HG03097 (cell line): Measurements from ENCODE around the gene TBC1D5.
"Not testable (repeated sequence)": the region's sequence is repeated elsewhere in the genome, so short reads cannot be mapped to it uniquely, and the experiment has no call there.

Experiments used
- ATAC-seq: cut with Tn5 transposase; IDR thresholded peaks from one replicate; pipeline ENCODE4 v1.9.1; 2021; ENCODE audit not compliant: unreplicated experiment, low FRiP score

TBC1D5 gene, protein sequence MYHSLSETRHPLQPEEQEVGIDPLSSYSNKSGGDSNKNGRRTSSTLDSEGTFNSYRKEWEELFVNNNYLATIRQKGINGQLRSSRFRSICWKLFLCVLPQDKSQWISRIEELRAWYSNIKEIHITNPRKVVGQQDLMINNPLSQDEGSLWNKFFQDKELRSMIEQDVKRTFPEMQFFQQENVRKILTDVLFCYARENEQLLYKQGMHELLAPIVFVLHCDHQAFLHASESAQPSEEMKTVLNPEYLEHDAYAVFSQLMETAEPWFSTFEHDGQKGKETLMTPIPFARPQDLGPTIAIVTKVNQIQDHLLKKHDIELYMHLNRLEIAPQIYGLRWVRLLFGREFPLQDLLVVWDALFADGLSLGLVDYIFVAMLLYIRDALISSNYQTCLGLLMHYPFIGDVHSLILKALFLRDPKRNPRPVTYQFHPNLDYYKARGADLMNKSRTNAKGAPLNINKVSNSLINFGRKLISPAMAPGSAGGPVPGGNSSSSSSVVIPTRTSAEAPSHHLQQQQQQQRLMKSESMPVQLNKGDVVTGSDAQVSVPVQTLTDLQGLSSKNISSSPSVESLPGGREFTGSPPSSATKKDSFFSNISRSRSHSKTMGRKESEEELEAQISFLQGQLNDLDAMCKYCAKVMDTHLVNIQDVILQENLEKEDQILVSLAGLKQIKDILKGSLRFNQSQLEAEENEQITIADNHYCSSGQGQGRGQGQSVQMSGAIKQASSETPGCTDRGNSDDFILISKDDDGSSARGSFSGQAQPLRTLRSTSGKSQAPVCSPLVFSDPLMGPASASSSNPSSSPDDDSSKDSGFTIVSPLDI

DNA sequence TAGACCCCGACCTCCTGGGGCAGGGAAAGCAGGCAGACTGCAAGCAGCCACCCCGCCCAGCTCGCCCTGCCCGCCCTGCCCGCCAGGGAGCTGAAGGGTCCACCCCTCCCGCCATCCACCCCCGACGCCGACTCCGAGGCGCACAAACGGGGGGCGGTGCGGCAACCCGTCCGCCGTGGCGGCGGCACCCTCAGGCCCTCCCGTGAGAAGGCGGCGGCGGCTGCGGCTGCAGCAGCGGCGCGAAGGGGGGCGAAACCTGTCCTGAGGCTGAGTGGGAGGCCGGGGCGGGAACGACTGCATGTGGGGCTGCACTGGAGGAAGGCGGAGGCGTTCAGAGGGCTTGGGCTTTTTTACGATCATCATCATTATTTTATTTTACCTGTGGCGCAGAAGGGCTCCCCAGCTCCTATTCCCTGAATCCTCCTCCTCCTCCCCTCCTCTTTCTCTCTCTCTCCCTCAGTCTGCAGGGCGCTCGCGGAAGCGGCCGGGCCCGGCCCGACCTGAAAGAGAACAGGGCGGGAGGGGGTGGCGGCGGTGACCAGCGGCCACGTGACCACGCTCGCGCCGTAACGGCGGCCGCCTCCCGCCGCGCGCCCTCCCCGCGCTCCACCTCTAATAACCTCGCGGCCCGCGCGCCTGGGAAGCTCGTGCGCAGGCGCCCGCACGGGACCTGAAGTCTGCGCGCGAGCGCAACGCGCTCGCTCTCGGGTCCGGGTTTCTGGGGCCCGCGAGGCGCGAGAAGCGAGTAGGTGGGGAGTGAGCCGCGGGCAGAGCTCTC lies at the start of gene TBC1D5:
TSS of gene TBC1D5 (minus strand) at position 530 of the 778 bp plus-strand sequence. CDS start 234,061 bp downstream, outside the sequence.
- peak; percentile 80 for ATAC-seq

DNA sequence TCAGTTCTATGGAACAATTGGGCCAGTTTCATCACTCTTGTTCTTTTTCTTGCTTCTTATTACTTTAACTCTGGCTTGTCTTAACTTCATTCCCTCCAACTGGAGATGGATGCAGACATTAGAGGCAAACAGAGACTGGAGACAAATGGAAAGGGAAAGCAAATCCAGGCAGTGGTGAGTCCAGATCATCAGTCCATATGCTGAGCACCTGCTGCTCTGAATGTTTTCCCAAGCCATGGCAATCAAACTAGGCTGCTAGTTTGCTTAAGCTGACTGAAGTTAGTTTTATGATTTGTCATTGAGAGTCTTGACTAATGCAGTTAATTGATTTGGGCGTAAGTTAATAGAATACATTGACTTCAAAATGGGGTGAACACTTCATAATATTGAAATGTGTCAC lies 41.0 kb upstream of the TBC1D5 start:
- no peak for ATAC-seq

DNA sequence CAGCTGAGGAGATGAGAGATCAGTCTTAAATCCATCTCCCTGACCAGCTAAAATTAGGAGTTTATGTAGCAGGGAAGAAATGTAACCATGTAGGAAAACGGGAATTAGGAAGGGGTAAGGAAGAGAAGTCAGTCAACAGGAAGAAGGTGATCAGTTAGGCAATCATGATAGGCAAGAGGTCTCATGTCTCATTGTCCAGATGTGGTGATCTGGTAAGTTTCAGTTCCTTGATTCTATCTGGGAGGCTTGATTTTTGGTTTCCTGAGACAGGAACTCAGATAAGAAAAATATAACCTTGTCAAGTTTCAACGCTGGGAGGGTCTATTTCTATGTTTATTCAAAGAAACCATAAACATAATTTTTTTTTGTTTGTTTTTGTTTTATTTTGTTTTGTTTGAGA lies 40.3 kb upstream of the TBC1D5 start:
- ATAC-seq = no peak

DNA sequence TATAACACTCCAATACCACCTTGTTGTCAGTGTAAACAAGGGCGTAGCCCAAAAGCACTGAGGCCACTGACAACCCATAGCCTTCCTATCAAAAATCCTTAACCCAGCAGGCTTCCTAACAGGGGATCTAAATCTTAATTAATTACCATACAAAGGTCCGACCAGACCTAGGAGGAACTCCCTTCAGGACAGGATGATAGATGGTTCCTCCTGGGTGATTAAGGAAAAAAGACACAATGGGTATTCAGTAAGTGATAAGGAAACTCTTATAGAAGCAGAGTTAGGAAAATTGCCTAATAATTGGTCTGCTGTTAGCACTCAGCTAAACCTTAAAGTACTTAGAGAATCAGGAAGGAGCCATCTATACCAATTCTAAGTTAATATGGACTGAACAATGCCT lies 37.9 kb upstream of the TBC1D5 start:
- ATAC-seq = not testable (repeated sequence)

DNA sequence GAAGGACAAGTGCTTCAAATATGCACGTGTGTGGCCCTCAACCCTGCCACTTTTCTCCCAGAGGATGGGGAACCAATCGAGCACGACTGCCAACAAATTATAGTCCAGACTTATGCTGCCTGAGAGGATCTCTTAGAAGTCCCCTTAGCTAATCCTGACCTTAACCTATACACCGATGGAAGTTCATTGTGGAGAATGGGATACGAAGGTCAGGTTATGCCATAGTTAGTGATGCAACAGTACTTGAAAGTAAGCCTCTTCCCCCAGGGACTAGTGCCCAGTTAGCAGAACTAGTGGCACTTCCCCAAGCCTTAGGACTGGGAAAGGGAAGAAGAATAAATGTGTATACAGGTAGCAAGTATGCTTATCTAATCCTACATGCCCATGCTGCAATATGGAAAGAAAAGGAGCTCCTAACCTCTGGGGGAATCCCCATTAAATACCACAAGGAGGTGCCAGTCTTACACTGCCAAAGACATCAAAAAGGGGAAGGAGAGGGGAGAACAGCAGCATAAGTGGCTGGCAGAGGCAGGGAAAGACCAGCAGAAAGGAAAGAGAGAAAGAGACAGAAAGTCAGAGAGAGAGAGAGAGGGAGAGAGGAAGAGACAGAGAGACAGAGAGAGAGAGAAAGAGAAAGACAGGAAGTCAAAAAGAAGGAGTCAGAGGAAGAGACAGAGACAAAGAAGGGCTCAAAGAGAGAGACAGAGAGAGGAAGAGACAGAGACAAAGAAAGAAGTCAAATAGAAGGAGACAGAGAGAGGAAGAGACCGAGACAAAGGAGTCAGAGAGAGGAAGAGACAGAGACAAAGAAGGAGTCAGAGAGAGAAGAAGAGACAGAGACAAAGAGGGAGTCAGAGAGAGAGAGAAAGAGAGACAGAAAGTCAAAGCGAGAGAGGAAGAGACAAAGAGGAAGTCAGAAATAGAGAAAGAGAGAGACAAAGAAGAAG lies 37.1 kb upstream of the TBC1D5 start:
- ATAC-seq = not testable (repeated sequence)

DNA sequence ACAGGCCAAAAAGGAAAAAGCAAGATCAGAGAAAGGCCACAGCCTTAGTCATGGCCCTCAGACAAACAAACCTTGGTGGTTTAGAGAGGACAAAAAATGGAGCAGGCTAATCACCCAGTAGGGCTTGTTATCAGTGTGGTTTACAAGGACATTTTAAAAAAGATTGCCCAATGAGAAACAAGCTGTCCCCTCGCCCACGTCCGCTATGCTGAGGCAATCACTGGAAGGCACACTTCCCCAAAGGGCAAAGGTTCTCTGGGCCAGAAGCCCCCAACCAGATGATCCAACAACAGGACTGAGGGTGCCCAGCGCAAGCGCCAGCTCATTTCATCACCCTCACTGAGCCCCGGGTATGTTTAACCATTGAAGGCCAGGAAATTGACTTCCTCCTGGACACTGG lies 34.9 kb upstream of the TBC1D5 start:
- ATAC-seq = not testable (repeated sequence)

DNA sequence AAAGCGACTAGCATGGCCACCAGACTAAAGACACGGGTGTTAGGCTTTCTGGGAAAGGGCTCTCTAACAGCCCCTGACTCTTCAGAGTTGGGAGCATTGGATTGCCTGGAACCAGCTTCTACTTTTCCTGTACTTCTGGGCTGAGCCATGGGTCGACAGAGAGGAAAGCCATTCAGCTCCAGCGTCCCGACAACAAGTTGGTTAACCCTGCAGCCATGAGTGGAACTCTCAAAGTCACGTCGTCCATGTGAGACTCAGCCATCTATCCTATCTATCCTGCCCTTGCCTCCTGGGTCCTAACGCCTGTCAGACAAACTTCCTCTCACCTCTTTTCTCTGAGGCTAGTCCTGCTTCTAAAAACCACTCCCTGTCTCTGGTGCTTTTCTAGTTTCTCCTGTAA lies 32.6 kb upstream of the TBC1D5 start:
- ATAC-seq = no peak

DNA sequence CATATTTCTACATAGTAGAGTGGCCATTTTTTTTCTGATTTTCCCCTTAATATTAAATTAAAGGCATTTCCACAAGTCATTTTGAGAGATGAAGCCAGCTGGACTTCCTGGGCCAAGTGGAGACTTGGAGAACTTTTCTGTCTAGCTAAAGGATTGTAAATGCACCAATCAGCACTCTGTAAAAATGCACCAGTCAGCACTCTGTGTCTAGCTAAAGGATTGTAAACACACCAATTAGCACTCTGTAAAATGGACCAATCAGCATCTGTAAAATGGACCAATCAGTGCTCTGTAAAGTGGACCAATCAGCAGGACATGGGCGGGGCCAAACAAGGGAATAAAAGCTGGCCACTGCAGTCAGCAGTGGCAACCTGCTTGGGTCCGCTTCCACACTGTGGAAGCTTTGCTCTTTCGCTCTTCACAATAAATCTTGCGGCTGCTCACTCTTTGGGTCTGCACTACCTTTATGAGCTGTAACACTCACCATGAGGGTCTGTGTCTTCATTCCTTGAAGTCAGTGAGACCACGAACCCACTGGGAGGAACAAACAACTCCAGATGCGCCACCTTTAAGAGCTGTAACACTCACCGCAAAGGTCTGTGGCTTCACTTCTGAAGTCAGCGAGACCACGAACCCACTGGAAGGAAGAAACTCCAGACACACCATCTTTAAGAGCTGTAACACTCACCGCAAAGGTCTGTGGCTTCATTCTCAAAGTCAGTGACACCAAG lies 31.9 kb upstream of the TBC1D5 start:
- ATAC-seq = not testable (repeated sequence)

DNA sequence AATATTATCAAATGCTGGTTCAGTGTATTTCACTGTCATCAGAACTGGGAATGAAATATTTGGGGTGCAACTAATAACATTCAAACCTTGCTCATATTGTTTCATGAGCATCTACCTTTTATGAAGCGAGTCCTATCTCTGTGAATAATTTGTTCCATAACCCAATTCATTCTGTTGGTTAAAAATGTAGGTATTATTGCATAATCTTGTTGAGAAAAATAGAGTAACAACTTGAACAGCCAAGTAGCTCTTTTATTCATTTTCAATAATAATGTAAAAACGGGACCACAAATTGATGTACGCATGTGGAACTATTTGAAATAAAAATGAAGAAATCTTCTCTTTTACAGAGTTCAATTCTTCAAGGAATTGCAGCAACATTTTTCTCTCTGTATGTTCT lies 30.1 kb upstream of the TBC1D5 start:
- ATAC-seq = no peak

DNA sequence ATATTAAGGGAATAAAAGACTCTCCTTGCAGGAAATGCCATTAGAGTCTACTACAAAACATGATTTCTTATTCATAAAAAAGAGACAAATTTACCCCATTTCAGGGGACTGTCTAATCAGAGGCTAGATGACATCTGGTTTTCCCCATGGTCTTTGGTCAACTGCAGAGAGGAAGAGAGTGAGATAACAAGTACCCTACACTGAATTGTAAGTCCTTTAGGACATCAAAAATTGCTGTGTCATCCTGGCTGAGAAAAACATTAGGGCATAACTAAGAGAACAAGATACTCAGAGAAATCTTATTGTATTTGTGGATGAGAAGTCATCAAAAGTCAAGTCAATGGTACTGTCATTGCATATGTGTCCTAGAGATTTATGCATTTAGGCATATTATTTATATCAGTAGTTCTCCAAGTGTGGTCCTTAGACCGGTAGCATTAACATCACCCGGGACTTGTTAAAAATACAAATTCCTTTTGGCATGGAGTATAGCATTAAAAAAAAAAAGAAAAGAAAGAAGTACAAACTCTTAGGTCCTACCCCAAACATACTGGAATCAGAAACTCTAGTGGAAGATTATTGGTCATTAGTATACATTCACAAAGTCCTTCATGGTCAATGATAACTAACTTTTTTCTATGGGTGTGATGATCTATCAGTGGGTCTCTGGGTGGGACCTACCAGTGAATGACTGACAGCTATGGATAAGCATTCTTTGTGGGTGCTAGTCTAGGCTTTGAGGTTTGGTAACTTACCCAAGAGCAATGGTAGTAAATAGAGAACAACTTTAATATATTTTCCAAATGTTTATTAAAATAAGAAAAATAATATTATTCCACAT lies 29.0 kb upstream of the TBC1D5 start:
- no peak for ATAC-seq

DNA sequence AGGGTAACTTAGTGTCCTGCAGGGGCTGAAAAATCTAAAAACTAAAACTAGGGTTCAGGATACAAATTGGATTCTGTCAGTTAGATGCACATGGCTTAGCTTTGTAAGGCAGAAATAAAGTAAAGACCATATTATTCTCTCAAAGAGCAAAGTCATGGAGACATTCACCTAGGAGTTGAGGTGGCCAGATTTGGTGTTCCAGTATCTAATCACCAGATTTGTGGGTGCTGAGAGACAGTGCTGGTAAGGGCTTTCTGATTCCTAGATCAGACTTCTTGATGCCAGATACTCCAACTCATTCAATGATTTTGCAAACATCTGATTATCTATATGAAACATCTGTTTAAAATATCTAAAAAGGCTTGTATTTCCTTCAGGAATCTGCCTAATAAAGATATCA lies 28.3 kb upstream of the TBC1D5 start:
- ATAC-seq = no peak

DNA sequence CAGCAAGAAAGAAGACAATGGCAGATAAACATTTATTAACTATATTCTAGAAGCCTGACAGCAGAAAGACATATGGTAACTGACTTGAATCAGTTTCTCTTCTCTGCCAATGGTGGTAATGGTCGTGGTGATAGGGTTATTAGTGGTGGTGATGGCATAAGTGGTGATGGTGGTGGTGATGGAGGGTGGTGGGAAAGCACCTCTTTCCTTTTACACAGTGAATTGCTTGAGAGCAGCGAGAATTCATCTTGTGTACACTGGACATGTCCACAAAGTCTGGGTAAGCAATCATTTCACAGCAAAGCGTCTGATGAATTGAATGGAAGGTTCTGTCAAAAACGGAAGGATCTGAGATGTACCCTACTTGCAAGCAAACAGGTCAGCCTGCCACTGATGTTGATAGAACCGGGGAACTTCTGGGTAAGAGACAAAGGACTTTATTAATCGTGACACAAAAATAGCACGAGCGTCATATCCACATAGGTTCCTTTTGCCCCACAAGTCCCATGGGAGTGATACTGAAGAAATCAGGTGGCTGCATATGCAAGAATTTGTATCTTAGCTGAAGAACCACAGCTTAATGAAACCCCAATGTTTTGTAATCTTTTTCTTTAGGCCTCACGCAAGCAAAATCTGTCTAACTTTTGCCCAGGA lies 23.5 kb upstream of the TBC1D5 start:
- peak; percentile 67 for ATAC-seq

DNA sequence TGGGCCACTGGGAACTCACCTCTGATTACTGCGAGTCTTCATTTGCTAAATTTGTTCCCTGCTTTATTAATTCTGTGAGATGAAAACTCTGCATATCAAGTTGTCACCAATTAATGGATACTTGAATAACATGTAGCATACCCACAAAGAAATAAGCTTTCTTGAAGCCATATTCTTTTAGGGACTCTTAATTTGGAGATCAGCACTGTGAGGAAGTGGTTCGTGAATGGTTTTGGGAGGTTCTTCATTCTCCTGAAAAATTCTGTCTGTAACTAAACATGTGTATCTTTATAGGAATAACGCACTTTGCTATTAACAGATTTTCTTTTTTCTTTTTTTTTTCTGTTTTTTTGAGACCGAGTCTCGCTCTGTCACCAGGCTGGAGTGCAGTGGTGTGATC lies 19.1 kb upstream of the TBC1D5 start:
- no peak for ATAC-seq

DNA sequence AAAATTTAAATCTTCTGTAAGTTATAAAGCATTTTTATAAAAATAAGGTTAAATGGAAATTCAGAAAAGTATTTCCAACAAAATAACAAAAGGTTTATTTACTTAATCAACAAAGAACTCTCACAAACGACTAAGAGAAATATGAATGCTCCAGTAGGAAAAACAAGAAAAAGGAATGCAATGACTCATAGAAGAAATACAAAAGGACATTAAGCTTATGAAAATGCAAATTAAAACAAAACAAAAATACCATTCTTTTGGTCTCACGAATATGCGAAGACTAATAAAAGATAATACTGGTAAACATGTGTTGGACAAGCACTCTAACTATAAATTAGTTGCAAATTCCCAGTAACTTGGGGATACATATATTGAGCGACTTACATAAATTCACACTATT lies 17.5 kb upstream of the TBC1D5 start:
- ATAC-seq = no peak

DNA sequence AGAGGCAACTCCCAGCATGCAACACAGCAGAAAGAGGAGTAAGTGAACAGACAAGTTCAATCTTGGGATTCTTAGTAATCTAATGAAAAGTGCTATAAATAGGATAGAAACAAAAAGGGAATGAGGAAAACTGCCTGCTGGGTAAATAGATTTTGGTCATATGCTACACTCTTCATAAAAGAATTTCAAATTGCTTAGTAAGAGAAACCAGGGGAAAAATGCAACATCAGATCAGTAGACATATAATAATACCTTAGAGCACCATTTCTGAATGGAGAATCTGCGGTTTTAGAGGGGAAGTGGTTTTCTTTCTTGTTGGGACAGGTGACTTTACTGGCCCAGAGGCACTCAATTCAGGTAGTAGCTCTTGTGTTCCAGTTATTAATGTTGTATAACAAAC lies 13.4 kb upstream of the TBC1D5 start:
- ATAC-seq = no peak

DNA sequence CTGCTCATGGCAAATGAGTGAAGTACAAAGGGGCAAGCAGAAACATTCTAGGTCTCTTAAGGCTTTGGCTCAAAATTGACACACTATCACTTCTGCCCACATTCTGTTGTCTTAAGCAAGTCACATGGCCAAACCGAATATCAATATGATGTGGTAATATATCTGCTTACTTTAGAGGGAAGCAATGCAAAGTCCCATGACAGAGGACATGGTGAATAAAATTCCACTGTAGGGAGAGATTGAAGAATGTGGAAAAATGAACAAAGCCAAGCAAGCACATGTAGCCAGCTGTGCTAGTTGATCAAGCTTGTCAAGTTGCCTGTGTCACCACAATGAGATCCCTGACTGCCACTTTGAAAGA lies 11.2 kb upstream of the TBC1D5 start:
- ATAC-seq = no peak

DNA sequence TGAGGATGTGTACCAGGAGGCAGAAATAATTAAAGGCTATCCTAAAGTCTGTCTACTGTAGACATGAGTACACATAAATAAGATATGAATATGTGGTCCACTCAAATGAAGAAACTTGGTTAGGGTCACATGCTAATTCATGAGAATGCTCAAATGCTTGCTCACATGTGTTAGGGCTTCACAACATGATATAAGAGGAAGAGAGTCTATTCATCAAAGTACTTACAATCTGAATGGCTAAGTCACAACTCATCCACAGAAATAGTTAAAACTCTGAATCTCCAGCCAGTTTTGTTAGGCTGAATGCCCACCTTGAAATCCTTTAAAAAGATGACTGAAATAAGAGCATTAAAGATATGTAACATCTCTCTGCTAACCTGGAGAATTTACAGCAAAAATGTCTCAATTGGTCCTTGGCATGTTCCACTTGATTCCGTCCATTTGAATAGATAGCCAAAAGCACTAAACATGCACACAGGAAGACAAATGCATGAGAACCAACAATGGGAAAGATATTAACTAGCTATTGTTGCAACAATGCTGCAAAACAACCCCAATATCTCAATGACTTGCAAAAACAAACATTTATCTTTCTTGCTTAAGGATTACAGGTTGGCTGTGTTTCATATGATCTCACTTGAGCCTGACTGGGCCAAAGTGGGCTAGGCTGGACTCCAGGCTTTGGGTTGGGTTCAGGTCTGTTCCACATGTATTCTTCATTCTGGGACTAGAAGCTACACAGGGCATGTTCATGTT lies 10.6 kb upstream of the TBC1D5 start:
- no peak for ATAC-seq
